ENCODE data around the gene ARHGEF28.

Gene ARHGEF28

DNA sequence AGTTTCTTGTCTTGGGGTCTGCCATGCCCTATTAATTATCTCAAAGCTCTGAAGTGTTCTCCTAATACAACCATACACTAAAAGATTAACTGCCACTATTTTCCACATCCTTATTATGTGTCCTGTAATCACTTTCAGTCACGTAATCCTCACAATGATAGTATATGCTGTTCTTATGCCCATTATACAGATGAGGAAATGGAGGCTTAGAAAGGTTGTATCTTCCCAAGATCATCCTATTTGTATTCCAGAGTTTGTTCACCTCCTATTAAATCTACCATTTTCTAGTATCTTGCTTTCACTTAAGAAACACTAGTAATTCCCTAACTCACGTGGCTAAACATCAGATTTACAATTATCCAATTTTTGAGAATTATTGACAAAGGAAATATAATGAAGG lies 2.9 kb upstream of the ARHGEF28 start:
- no peak for DNase-seq (ENCODE audit: low read depth in 3 of 3)

GRCh38 chr5:73623901-73624404 lies 2.0 kb upstream of the ARHGEF28 start:
- no peak for DNase-seq (ENCODE audit: low read depth in 3 of 3)

DNA sequence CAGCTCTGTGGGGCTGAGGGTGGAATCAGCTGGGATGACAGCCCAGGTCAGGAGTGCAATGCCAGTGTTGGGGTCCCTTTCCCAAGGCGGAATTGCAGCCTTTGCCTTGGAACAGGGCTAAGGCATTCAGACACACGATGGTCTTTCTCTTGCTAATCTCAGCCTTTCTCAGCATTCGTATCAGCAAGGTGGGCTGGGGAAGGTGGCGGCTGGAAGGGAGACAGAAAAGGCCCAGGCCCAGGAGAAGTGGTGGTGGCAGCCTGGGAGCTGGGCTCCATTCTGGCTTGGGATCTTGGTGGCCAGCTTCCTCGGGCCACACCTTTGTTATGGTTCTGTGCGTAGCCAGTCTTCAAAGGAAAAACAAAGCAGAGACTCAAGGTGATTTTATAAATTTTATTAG lies 1.1 kb upstream of the ARHGEF28 start:
- DNase-seq (ENCODE audit: low read depth in 3 of 3): no peak

DNA sequence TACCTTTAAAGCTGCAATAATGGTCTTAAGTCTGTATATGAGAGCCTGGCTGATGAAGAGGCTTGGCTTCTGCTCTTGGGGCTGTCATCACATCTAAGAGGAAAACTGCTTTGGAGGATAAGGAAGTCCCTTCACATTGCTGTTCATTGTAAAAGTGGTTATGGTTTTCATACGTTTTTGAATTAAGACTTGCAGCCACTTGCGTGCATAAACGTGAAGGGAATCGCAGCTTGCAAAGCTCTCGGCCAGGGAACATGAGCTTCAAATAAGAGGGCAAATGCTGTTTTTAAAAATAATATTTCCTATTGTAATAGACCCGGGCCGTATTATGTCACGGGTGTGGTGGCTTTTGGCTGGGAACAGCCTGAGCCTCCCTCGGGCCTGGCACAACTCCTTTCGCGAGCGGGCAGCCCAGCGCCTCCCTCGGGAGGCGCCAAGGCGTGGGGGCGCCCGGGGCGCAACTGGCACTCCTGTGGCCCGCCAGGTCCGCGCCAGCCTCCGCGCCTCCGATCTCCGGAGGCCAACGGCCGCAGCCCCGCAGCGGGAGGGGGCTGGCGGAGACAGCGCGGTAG lies 538 bp upstream of the ARHGEF28 start:
- DNase-seq (ENCODE audit: low read depth in 3 of 3): no peak

- DNase-seq (ENCODE audit: low read depth in 3 of 3): no peak
Measured at GRCh38 chr5:73626814-73627313, 868 bp downstream of the ARHGEF28 start.

DNA sequence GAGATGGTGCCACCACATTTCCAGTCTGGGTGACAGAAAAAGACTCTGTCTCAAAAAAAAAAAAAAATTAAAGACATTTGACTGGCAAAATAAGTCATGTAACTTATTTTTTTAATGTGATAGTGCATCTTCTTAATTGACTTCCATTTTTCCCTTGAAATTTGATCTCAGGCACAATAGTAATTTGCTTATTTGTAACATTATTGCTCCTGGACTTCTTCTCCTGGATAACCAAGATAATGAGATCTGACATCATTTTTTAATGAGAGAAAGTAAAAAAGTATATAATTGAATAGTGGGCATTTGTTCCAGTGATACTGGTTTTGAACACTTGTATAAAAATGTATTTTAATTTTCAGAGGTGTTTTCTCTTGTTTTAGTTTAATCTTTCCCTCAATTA lies 3.5 kb downstream of the ARHGEF28 start:
- DNase-seq (ENCODE audit: low read depth in 3 of 3): no peak

DNA sequence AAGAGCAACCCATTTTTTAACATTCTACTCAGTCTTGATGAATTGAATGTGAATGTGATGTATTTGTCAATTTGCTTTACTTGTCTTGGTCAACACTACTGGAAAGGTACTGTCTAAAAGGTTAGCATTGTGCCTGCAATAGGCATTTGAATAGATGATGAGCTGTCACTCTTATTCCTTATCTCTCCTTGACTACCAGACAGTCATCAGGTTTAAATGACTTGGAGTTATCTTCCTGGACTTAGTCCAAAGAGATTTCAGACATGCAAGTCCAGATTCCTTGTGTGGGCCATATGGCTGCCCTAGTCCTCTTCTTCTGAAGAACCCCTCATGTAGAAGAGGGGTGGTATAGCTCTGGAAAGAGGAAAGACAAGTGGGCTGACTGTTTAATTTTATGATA lies 4.8 kb downstream of the ARHGEF28 start:
- no peak for DNase-seq (ENCODE audit: low read depth in 3 of 3)

DNA sequence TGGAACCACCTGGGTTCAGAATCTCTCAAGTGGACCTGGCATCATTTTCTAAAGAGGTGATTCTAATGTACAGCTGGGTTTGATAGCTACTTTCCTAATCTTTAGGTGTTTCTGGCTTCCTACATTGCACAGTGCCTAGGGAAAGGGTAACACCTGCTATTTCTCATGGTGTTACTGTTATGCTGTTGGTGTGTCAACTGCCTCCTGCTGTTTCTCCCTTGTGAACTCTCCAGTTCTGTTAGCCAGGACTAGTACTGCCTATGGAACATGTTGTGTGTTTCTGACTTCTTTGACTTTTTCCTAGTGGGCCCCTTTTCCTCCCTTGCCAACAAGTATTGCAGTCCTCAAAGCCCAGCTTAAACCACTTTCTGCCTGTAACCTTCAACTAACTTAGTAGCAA lies 5.5 kb downstream of the ARHGEF28 start:
- DNase-seq (ENCODE audit: low read depth in 3 of 3): no peak

DNA sequence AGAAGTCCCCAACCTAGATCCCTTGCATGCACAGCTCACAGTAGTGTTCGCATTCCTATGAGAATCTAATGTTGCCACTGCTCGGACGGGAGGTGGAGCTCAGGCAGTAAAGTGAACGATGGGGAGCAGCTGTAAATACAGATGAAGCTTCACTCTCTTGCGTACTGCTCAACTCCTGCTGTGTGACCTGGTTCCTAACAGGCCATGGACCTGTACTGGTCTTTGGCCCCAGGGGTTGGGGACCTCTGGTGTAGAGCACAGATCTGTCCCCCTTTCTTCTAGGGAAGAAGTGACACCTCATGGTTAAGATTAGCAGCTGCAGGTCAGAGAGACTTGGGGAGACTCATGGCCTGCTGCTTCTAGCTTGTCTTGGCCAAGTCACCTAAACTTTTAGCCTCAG lies 7.1 kb downstream of the ARHGEF28 start:
- no peak for DNase-seq (ENCODE audit: low read depth in 3 of 3)

DNA sequence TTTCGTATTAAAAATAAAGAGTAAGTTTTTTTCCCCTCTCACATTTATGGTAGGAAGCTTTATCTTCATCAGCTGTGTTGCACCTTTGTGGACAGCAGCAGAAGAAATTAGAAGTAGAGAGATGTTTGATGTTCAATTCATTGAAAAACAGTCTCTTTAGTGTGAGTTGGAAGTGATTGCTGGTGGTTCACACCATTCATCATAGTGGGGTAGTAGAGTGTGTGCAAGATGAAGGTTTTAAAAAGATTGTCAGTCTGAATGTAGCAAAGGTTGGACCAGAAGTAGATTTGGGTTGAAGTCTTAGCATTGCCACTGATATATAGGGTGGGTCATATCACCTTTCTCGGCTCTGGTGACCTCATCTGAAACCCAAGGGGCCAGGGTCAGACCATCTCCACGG lies 10.4 kb downstream of the ARHGEF28 start:
- no peak for DNase-seq (ENCODE audit: low read depth in 3 of 3)

DNA sequence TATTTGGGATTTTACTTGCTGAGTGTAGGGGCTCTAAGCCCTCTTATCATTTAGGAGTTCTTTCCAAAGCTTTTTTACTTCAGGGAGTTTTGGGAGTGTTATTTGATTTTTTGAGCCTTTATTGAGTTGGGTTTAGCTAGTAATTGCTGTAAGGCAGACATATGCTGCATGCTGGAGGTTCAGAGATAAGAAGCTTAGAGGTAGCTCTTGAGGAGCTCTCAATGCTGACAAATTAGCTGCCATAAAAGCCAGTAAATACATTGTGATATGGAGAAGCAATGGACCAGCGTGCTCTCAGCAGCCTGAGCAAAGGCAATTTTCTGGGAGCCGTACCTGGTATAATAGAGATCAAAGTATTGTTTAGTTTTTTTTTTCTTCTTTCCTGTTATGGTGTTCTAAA lies 11.6 kb downstream of the ARHGEF28 start:
- no peak for DNase-seq (ENCODE audit: low read depth in 3 of 3)

DNA sequence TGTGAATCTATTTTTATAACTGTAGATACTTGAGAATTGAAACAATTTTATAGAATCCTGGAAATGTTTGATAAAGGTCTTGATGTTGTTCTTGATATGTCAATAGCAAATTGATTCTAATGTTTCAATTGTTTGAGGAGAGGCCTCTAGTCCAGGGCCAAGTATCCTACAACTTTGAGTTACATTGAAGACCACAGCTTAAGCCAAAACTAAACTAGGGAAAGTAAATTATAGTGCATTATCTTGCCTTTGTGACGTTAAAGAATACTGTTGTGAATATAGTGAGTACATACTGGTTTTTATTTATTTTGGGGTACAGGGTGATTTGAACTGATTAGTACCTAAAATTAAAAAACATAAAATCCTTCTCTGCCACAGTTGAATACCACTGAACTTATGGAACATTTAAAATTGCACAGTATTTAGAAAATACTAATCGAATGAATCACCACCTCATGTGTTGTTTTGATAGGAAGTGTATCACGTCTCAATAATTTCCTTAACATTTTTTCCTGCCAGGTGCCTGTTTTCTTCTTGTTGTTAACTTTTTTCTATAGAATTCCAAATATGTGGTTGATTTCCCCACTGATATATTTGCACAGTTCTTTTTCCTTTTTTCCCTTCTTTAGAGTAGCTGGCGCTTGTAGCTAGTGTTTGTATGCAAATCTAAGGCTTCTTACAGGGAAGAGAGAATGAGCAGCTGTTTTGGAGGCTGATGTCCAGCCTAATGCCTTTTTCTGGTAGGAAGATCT lies 12.5 kb downstream of the ARHGEF28 start:
- no peak for DNase-seq (ENCODE audit: low read depth in 3 of 3)

DNA sequence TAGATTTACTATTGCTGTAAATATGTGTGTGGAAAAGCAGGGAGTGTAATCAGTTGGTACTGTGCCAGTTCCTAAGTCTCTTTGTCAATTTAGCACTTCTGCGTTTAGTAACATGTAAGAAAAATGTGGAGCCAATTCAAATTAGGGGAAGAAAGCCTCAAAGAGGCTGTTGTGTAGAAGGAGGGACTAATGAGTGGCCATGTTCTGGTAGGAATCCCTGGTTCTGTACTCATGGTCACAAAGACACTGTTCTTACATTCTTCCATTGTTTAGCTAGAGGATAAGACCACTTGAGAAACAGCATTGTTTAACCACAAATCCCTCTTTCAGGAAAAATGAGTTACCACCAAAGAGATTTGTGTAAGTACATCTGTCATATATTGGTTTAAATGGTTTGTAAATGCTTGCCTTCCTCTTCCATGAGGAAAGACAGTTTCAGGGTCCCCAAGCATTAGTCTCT lies 14.9 kb downstream of the ARHGEF28 start:
- DNase-seq (ENCODE audit: low read depth in 3 of 3): no peak

DNA sequence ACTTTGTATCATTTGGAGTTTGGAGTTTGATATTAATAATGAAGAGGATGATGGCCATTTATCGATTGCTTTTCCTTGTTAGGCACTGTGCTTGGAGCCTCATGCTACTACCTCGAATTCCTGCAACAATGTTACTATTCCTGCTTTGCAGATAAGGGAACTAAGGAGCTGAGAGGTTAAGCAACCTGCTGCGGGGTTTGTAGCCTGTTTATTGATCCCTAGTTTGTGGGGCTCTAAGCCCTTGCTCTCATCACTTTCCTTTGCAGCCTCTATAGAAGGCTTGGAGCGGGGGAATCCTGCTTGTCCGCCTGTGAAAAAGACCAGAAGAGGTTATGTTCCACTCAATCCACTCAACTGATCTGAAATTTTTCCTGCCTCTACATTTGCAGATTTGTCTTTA lies 15.8 kb downstream of the ARHGEF28 start:
- DNase-seq (ENCODE audit: low read depth in 3 of 3): no peak

DNA sequence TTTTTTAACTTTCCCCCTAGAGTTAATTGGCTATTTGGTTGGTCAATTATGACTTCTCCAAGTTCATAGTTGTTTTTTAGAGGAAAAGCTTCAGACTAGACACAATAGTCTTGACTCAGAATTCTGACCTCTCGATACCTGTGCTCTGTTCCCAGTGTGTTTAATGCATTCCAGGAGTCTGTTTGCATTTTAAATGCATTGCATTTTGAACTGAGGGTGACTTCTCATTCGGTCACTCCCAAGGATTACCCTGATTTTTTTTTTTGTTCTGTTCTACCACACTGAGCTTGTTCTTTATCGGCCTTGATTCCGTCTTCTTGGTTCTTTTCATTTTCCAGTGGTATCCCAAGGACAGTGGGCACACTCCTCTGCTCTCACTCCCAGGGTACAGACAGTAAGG lies 16.3 kb downstream of the ARHGEF28 start:
- no peak for DNase-seq (ENCODE audit: low read depth in 3 of 3)

- DNase-seq (ENCODE audit: low read depth in 3 of 3): no peak
Measured at GRCh38 chr5:73644385-73644963, 18.5 kb downstream of the ARHGEF28 start.

- DNase-seq (ENCODE audit: low read depth in 3 of 3): no peak
Measured at GRCh38 chr5:73647721-73648120, 21.7 kb downstream of the ARHGEF28 start.

DNA sequence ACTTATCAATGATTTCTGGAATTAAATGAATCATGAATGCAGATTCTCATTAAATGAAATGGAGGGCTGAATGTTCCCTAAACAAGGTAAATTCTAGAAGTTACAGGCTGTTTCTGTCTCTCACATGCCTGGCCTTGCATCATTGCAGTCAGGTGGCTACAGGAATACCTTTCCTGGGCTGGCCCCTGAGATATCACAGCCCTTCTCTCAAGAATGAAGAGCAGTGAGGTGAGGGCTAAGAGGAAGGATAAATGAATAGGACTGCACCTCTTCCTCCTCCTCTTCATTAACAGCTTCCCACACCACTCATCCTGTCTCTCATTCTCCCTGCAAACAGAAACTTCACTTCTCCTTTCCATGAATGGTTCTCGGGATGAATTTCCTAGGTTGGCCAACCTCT lies 22.5 kb downstream of the ARHGEF28 start:
- no peak for DNase-seq (ENCODE audit: low read depth in 3 of 3)

DNA sequence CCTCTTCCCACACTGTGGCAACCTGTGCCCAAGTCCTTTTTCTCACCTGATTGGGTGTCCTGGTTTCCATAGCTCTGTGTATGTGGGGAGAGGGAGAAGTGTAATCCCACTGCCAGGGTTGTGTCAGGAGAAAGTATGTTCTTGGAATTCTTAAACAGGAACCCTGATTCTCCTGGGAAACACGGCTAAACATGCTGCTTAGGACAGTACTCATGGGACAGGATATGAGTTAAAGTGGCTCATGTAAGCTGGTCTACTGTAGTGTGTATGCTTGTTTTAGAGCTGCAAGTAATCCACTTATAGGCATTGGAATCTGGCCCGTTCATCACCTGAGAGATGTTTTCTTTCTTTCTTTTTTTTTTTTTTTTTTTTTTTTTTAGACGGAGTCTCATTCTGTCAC lies 23.9 kb downstream of the ARHGEF28 start:
- DNase-seq (ENCODE audit: low read depth in 3 of 3): no peak

- DNase-seq (ENCODE audit: low read depth in 3 of 3): no peak
Measured at GRCh38 chr5:73652391-73652790, 26.4 kb downstream of the ARHGEF28 start.

DNA sequence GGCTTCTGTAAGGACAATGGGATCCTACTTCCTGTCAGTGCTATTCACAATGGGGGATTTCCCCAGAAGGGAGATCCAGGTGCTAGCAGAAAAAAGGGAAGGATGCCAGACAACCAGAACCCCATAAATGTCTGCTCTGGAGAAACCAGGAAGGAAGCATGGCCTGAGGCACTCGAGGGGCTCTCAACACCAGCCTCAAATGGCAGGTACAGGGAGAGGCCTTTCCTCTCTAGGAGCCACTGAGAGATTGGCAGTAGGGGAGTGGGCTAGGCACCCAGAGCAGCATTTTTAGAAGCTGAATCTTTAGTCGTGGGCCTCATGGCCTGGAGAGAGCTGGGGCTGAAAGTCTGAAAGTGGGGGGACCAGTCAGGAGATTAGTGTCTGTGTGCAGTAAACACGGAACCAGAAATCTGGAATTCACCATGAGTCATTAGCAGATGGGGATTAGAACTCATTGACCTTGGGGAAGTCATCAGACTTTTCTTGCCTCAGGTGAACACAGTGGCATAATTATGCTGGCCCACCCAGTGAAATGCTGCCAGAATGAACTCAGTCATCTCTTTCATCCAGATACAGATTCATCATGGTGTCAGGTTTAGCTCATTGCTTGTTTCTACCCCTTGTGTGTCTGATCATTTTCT lies 28.3 kb downstream of the ARHGEF28 start:
- DNase-seq (ENCODE audit: low read depth in 3 of 3): no peak

DNA sequence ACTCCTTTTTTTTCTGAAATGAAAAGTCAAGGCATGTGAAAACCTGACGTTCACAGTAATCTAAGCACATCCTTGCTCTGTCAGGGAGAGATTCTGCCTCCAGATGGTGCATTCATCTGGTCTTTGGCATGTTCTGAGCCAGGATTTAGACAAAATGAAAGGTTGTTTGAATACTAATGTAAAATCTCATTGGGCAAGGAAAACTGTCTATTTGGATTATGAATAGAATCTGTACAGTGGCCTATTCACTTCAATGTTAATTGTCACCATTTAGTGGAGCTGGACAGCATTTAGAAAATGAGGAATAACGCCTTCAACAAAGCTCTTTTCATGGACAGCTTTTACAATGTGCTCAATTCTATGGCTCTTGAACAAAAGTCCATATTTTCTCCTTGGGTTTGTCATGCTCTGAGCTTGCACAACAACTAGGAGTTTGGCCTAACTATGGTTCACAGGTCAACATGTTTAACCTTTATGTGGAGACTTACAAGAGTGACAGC lies 28.9 kb downstream of the ARHGEF28 start:
- no peak for DNase-seq (ENCODE audit: low read depth in 3 of 3)

Measured in stimulated activated CD4-positive, alpha-beta T cell treated with anti-CD3 and anti-CD28 coated beads, TNF-alpha, amount 100 ng/mL, for 24 hours (primary cell).